Fibroblast of villous mesenchyme (primary cell): Measurements from ENCODE around the gene SLC46A1. TPM values are rescaled to one million over a fixed set of nuclear protein-coding genes. Genes with fewer than 3 reads are reported as not detected.

Source experiments
- DNase-seq: peaks from one replicate; pipeline ENCODE4 v3.0.0-alpha.2; 2010; ENCODE audit warnings: low read depth
- H3K4me3 ChIP-seq: 2 replicates; pipeline ENCODE4 v1.5.1; 2011; ENCODE audit warnings: low read depth, mild to moderate bottlenecking, low read length
- CTCF ChIP-seq: IDR thresholded peaks from 2 replicates; pipeline ENCODE4 v1.5.1; 2012; ENCODE audit warnings: low read depth, mild to moderate bottlenecking, low read length; ENCODE audit not compliant: insufficient read depth
- total RNA-seq: library from RNA; depleted of rRNA; stranded (reverse); fragments of >200 nt; gene quantifications from 2 replicates; pipeline ENCODE4 v1.2.3, GENCODE V29; 2012

Gene SLC46A1
- total RNA-seq, 1 donor, result 9.5 TPM

GRCh38 chr17:28367641-28368305, 38.2 kb downstream of the SLC46A1 start:
- H3K4me3 ChIP-seq, result no peak overlapping the region
- DNase-seq, result no peak
- TF ChIP-seq CTCF, result no peak

GRCh38 chr17:28366605-28367004, 39.4 kb downstream of the SLC46A1 start:
- peak; percentile 9 for TF ChIP-seq CTCF
- H3K4me3 ChIP-seq, result no peak overlapping the region
- no peak for DNase-seq

GRCh38 chr17:28365487-28365886, 40.5 kb downstream of the SLC46A1 start:
- no peak for TF ChIP-seq CTCF
- H3K4me3 ChIP-seq, result no peak overlapping the region
- DNase-seq, result no peak

DNA sequence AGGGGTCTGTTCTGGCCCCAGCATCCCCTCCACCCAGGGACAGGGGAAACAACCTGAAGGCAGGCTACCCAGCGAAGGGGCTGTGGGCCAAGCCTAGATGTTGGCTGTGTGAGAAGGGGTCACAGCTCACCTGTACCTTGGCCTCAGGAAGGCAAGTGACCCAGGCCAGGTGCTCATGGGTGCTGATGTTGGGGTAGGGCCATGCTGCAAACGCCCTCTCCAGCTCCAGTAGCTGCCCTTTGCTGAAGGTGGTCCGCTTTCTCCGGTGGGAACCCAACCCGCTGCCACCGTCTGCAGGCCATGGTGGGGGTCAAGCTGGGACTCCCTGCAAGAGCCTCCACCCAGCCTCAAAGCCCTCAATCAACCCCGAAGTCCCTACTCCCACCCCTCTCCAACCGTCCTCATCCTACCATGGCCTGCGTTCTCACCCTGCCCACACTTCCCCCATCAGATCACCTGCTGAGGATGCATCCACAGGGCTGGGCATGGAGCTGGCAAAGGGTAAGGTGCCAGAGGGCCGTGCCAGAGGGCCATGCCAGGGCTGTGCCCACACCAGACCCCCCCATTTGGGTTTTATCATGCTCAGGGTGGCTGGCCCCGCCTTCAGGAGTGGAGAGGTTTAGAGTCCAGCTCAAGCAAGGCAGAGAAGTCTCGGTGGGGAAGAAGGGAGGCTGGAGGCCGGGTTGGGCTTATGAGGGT, 41.2 kb downstream of the SLC46A1 start, which contains the start of gene SEBOX:
SEBOX (minus strand) TSS at position 535 of the 699 bp plus-strand sequence; CDS start at position 487, 48 bp downstream.
- DNase-seq, result no peak
- no peak within 1 kb of the TSS for H3K4me3 ChIP-seq
- TF ChIP-seq CTCF, result no peak

DNA sequence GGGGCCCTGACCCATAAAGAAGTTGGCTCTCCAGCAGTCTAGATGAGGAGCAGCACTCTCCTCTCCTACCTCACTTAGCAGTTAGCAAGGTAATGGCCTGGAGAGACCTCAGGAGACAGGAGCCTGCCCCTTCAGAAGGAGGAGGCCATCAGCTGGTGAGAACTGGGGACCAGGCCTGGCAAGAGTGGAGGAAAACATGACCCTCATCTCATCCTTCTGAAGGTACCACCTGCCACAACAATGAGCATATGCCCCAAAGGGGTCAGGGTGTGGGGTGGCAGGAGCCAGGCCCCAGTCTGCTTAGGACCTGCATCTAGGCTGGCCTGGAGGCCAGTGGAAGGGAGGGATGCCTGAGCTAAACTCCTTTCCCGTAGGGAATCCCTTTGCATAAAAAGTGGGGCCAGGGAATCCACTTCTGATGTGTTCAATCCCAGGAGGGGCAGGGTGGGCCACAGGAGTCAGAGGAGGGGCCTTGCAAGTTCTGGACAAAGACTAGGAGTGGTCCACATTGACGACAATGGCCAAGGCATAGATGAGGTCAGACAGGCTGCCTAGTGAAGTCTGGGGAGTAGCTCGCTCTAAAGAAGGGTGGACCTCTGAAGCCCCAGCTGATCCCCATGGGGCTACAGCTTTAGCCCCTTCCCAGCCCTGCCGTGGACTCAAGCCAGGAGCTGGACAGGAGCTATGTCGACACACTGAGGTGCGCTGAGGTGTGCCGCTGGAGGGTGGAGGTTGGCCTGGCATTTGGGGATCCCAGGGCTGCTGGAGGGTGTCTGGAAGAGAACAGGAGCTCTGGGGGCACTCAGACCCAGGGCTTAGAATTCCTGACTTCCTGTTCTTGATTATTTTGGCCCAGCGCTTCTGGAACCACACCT, 42.0 kb downstream of the SLC46A1 start:
- TF ChIP-seq CTCF, result no peak
- H3K4me3 ChIP-seq, result no peak overlapping the region
- no peak for DNase-seq

DNA sequence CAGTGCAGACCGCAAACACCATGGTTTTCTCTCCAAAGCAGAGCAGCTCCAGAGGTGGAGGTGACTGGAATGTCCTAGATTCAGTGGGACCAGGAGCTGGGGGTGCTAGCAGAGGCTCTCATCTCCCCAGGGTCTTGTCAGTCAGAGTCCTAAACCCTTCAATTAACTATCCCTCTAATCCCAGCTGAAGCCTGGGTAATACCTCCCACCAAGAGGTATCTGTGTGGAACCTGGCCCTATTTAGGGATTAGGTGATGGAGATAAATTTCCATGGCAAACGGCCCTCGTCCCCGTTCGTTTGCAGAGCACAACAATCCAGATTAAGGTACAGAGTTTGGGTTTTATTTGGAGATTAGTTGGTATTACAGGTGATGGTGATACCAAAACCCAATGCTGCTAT, 42.8 kb downstream of the SLC46A1 start:
- TF ChIP-seq CTCF, result no peak
- no peak overlapping the region for H3K4me3 ChIP-seq
- DNase-seq, result no peak
